ENCODE data around the gene RPP38. TPM values are rescaled to one million over a fixed set of nuclear protein-coding genes. Genes with fewer than 3 reads are reported as not detected.

The RPP38 gene
- total and polyA plus RNA-seq, 2 of the 13 experiments (the other 11 are each of a cell fraction or from before 2014, with no cell fraction given) = 11.7 to 16.4 TPM

DNA sequence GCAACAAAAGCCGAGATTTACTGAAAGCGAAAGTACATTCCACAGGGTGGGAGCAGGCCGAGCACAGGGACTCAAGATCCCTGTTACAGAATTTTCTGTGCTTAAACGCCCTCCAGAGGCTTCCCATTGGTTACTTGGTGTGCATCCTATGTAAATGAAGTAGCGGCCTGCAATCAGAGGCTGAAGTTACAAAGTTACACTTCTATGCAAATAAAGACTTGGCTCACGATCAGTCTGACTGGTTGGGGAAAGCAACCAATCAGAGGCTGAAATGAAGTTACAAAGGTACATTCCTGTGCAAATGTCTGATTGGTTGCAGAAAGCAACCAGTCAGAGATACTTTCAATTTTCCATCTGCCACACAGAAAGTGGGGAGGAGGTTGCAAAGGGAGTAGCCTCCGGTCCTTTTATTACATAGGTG lies 12.6 kb upstream of the RPP38 start (continued):
- TF ChIP-seq, protein P1, sequence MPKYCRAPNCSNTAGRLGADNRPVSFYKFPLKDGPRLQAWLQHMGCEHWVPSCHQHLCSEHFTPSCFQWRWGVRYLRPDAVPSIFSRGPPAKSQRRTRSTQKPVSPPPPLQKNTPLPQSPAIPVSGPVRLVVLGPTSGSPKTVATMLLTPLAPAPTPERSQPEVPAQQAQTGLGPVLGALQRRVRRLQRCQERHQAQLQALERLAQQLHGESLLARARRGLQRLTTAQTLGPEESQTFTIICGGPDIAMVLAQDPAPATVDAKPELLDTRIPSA (CRISPR knock-in tag; IDR thresholded peaks at IDR 0.05; ENCODE audit: borderline replicate concordance) = no peak
- TF ChIP-seq, protein P2, sequence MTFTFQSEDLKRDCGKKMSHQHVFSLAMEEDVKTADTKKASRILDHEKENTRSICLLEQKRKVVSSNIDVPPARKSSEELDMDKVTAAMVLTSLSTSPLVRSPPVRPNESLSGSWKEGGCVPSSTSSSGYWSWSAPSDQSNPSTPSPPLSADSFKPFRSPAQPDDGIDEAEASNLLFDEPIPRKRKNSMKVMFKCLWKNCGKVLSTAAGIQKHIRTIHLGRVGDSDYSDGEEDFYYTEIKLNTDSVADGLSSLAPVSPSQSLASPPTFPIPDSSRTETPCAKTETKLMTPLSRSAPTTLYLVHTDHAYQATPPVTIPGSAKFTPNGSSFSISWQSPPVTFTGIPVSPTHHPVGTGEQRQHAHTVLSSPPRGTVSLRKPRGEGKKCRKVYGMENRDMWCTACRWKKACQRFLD (CRISPR knock-in tag; IDR thresholded peaks at IDR 0.05; ENCODE audit: borderline replicate concordance) = no peak
- TF ChIP-seq CEBPB (IDR thresholded peaks at IDR 0.05; ENCODE audit: borderline replicate concordance, low read depth, low read length) = peak; percentile 29; the same call in 1 of the 2 replicates
- TF ChIP-seq, protein P3, sequence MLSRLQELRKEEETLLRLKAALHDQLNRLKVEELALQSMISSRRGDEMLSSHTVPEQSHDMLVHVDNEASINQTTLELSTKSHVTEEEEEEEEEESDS (CRISPR knock-in tag; IDR thresholded peaks at IDR 0.05; ENCODE audit: borderline replicate concordance) = peak; percentile 80; the same call in 1 of the 2 replicates
- no peak for TF ChIP-seq ZNF530 (CRISPR knock-in tag; IDR thresholded peaks at IDR 0.05; ENCODE audit: low read depth)
- peak; percentile 53; the same call in 1 of the 2 replicates for TF ChIP-seq CREM (IDR thresholded peaks at IDR 0.05)
- TF ChIP-seq CREM (CRISPR knock-in tag; IDR thresholded peaks at IDR 0.05) = no peak
- peak; percentile 63; the same call in 1 of the 2 replicates for TF ChIP-seq SAP130 (CRISPR knock-in tag; IDR thresholded peaks at IDR 0.05; ENCODE audit: low read depth)
- TF ChIP-seq, protein P4, sequence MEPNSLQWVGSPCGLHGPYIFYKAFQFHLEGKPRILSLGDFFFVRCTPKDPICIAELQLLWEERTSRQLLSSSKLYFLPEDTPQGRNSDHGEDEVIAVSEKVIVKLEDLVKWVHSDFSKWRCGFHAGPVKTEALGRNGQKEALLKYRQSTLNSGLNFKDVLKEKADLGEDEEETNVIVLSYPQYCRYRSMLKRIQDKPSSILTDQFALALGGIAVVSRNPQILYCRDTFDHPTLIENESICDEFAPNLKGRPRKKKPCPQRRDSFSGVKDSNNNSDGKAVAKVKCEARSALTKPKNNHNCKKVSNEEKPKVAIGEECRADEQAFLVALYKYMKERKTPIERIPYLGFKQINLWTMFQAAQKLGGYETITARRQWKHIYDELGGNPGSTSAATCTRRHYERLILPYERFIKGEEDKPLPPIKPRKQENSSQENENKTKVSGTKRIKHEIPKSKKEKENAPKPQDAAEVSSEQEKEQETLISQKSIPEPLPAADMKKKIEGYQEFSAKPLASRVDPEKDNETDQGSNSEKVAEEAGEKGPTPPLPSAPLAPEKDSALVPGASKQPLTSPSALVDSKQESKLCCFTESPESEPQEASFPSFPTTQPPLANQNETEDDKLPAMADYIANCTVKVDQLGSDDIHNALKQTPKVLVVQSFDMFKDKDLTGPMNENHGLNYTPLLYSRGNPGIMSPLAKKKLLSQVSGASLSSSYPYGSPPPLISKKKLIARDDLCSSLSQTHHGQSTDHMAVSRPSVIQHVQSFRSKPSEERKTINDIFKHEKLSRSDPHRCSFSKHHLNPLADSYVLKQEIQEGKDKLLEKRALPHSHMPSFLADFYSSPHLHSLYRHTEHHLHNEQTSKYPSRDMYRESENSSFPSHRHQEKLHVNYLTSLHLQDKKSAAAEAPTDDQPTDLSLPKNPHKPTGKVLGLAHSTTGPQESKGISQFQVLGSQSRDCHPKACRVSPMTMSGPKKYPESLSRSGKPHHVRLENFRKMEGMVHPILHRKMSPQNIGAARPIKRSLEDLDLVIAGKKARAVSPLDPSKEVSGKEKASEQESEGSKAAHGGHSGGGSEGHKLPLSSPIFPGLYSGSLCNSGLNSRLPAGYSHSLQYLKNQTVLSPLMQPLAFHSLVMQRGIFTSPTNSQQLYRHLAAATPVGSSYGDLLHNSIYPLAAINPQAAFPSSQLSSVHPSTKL (CRISPR knock-in tag; IDR thresholded peaks at IDR 0.05) = no peak
- TF ChIP-seq CEBPG (CRISPR knock-in tag; IDR thresholded peaks at IDR 0.05) = peak; percentile 49; the same call in 1 of the 2 replicates
- TF ChIP-seq ZFY (CRISPR knock-in tag; IDR thresholded peaks at IDR 0.05) = peak; percentile 64
- TF ChIP-seq, protein P5, sequence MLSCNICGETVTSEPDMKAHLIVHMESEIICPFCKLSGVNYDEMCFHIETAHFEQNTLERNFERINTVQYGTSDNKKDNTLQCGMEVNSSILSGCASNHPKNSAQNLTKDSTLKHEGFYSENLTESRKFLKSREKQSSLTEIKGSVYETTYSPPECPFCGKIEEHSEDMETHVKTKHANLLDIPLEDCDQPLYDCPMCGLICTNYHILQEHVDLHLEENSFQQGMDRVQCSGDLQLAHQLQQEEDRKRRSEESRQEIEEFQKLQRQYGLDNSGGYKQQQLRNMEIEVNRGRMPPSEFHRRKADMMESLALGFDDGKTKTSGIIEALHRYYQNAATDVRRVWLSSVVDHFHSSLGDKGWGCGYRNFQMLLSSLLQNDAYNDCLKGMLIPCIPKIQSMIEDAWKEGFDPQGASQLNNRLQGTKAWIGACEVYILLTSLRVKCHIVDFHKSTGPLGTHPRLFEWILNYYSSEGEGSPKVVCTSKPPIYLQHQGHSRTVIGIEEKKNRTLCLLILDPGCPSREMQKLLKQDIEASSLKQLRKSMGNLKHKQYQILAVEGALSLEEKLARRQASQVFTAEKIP (CRISPR knock-in tag; IDR thresholded peaks at IDR 0.05; ENCODE audit: borderline replicate concordance) = no peak
- no peak for TF ChIP-seq ZNF546 (CRISPR knock-in tag; conservative IDR thresholded peaks at IDR 0.05)
- TF ChIP-seq ZNF775 (CRISPR knock-in tag; IDR thresholded peaks at IDR 0.05; ENCODE audit: borderline replicate concordance) = no peak
- no peak for TF ChIP-seq ZNF180 (CRISPR knock-in tag; IDR thresholded peaks at IDR 0.05; ENCODE audit: borderline replicate concordance, low read depth)
- TF ChIP-seq, protein P6, sequence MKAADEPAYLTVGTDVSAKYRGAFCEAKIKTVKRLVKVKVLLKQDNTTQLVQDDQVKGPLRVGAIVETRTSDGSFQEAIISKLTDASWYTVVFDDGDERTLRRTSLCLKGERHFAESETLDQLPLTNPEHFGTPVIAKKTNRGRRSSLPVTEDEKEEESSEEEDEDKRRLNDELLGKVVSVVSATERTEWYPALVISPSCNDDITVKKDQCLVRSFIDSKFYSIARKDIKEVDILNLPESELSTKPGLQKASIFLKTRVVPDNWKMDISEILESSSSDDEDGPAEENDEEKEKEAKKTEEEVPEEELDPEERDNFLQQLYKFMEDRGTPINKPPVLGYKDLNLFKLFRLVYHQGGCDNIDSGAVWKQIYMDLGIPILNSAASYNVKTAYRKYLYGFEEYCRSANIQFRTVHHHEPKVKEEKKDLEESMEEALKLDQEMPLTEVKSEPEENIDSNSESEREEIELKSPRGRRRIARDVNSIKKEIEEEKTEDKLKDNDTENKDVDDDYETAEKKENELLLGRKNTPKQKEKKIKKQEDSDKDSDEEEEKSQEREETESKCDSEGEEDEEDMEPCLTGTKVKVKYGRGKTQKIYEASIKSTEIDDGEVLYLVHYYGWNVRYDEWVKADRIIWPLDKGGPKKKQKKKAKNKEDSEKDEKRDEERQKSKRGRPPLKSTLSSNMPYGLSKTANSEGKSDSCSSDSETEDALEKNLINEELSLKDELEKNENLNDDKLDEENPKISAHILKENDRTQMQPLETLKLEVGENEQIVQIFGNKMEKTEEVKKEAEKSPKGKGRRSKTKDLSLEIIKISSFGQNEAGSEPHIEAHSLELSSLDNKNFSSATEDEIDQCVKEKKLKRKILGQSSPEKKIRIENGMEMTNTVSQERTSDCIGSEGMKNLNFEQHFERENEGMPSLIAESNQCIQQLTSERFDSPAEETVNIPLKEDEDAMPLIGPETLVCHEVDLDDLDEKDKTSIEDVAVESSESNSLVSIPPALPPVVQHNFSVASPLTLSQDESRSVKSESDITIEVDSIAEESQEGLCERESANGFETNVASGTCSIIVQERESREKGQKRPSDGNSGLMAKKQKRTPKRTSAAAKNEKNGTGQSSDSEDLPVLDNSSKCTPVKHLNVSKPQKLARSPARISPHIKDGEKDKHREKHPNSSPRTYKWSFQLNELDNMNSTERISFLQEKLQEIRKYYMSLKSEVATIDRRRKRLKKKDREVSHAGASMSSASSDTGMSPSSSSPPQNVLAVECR (CRISPR knock-in tag; IDR thresholded peaks at IDR 0.05; ENCODE audit: borderline replicate concordance) = peak; percentile 48; the same call in 1 of the 2 replicates
- TF ChIP-seq ZNF589 (CRISPR knock-in tag; conservative IDR thresholded peaks at IDR 0.05) = no peak
